Measurements from ENCODE around the gene OR4D11. TPM values are rescaled to one million over a fixed set of nuclear protein-coding genes. Genes with fewer than 3 reads are reported as not detected.

The OR4D11 gene
- total RNA-seq (ENCODE audit: unreplicated experiment) = not detected
- long read RNA-seq = 0 reads

GRCh38 chr11:59503276-59503675, at the start of gene OR4D11:
TSS of gene OR4D11 (plus strand) at chr11:59503576. CDS start at chr11:59503576, 0 bp downstream.
- Mint-ChIP-seq H3K9me3 (ENCODE audit: unreplicated experiment) (no peaks in the 10 kb centered on the region), H3K27ac (ENCODE audit: unreplicated experiment) (no peak within 1 kb of the TSS), H3K27me3 (ENCODE audit: unreplicated experiment) (peaks cover 2% of the 10 kb centered on the region), H3K36me3 (ENCODE audit: unreplicated experiment) (no peaks in the 10 kb centered on the region), H3K4me1 (ENCODE audit: low read depth, unreplicated experiment) (no peaks in the 10 kb centered on the region), H3K4me3 (ENCODE audit: unreplicated experiment) (no peak within 1 kb of the TSS)
- DNase-seq = no peak
- no peak for TF ChIP-seq CTCF (IDR thresholded peaks at IDR 0.05; ENCODE audit: partially characterized antibody, unreplicated experiment)

GRCh38 chr11:59456661-59457060, 46.7 kb upstream of the OR4D11 start, which contains the start of gene OR4D6:
TSS of gene OR4D6 (plus strand) at chr11:59456961. CDS start at chr11:59456961, 0 bp downstream.
- H3K36me3 Mint-ChIP-seq (ENCODE audit: unreplicated experiment) = no peaks in the 10 kb centered on the region
- H3K27ac Mint-ChIP-seq (ENCODE audit: unreplicated experiment) = no peak within 1 kb of the TSS
- TF ChIP-seq CTCF (IDR thresholded peaks at IDR 0.05; ENCODE audit: partially characterized antibody, unreplicated experiment) = no peak

GRCh38 chr11:59459916-59460315, 43.5 kb upstream of the OR4D11 start:
- no peak for DNase-seq
- peaks cover 5% of the 10 kb centered on the region for H3K27me3 Mint-ChIP-seq (ENCODE audit: unreplicated experiment)
- no peaks in the 10 kb centered on the region for H3K4me1 Mint-ChIP-seq (ENCODE audit: low read depth, unreplicated experiment)
- no peak overlapping the region for H3K4me3 Mint-ChIP-seq (ENCODE audit: unreplicated experiment)
- H3K9me3 Mint-ChIP-seq (ENCODE audit: unreplicated experiment) = no peaks in the 10 kb centered on the region
- no peak for TF ChIP-seq CTCF (IDR thresholded peaks at IDR 0.05; ENCODE audit: partially characterized antibody, unreplicated experiment)
- H3K36me3 Mint-ChIP-seq (ENCODE audit: unreplicated experiment) = no peaks in the 10 kb centered on the region
- no peak overlapping the region for H3K27ac Mint-ChIP-seq (ENCODE audit: unreplicated experiment)

More at GRCh38 chr11:59456661-59457060, 46.7 kb upstream of the OR4D11 start, which contains the start of gene OR4D6:
- Mint-ChIP-seq H3K9me3 (ENCODE audit: unreplicated experiment) (no peaks in the 10 kb centered on the region), H3K4me3 (ENCODE audit: unreplicated experiment) (no peak within 1 kb of the TSS), H3K4me1 (ENCODE audit: low read depth, unreplicated experiment) (no peaks in the 10 kb centered on the region), H3K27me3 (ENCODE audit: unreplicated experiment) (no peaks in the 10 kb centered on the region)
- DNase-seq = no peak

GRCh38 chr11:59463190-59463641, 40.2 kb upstream of the OR4D11 start:
- Mint-ChIP-seq H3K36me3 (ENCODE audit: unreplicated experiment) (no peaks in the 10 kb centered on the region), H3K4me3 (ENCODE audit: unreplicated experiment) (no peak overlapping the region), H3K9me3 (ENCODE audit: unreplicated experiment) (peaks cover 1% of the 10 kb centered on the region), H3K4me1 (ENCODE audit: low read depth, unreplicated experiment) (no peaks in the 10 kb centered on the region), H3K27ac (ENCODE audit: unreplicated experiment) (no peak overlapping the region), H3K27me3 (ENCODE audit: unreplicated experiment) (peaks cover 5% of the 10 kb centered on the region)
- DNase-seq = no peak
- TF ChIP-seq CTCF (IDR thresholded peaks at IDR 0.05; ENCODE audit: partially characterized antibody, unreplicated experiment) = no peak

- H3K4me1 Mint-ChIP-seq (ENCODE audit: low read depth, unreplicated experiment) = no peaks in the 10 kb centered on the region
- H3K36me3 Mint-ChIP-seq (ENCODE audit: unreplicated experiment) = no peaks in the 10 kb centered on the region
- no peak for TF ChIP-seq CTCF (IDR thresholded peaks at IDR 0.05; ENCODE audit: partially characterized antibody, unreplicated experiment)
- H3K4me3 Mint-ChIP-seq (ENCODE audit: unreplicated experiment) = no peak within 1 kb of the TSS
- peaks cover 1% of the 10 kb centered on the region for H3K27me3 Mint-ChIP-seq (ENCODE audit: unreplicated experiment)
- H3K27ac Mint-ChIP-seq (ENCODE audit: unreplicated experiment) = no peak within 1 kb of the TSS
- DNase-seq = no peak
- peaks cover 2% of the 10 kb centered on the region for H3K9me3 Mint-ChIP-seq (ENCODE audit: unreplicated experiment)
Observed at GRCh38 chr11:59473015-59473414, 30.4 kb upstream of the OR4D11 start, which contains the start of gene OR4D10. TSS of gene OR4D10 (plus strand) at chr11:59473315. CDS start at chr11:59477430, 4,115 bp downstream.
